22Rv1 (cell line): ENCODE results near the gene DNAAF8.

Experiments used
- CTCF ChIP-seq: fragments of 450-650 bp; IDR thresholded peaks from 2 replicates; pipeline ENCODE4 v1.5.1; 2017; ENCODE audit warnings: mild to moderate bottlenecking
- ZFX ChIP-seq: fragments of 450-650 bp; IDR thresholded peaks from 2 replicates; pipeline ENCODE4 v1.6.1; 2017; ENCODE audit warnings: antibody characterized with exemption, borderline replicate concordance

GRCh38 chr16:4688674-4689045 lies 45.7 kb upstream of the DNAAF8 start:
- TF ChIP-seq CTCF = no peak
- no peak for TF ChIP-seq ZFX
